Measurements from ENCODE around the gene KIFC3. TPM values are rescaled to one million over a fixed set of nuclear protein-coding genes. Genes with fewer than 3 reads are reported as not detected.
"Not testable (repeated sequence)": the region's sequence is repeated elsewhere in the genome, so short reads cannot be mapped to it uniquely, and the experiment has no call there.

The KIFC3 gene
- total RNA-seq, 4 donors from 2014 or later, result 28.2 to 76.8 (median 46.6) TPM

DNA sequence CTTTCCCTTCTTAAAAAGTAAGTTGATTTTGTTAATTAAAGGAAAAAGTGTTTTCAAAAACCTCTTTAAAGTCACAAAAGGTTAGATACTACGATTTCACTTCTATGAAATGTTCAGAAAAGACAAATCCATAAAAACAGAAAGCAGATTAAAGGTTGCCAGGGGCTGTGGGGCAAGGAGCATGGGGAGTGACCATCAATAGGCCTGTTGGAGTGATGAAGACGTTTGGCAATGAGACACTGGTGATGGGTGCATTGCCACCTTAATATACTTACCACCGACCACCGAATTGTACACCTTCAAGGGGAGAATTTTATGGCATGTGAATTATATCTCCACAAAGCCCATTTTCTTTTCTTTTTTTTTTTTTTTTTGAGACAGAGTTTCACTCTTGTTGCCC lies 19.2 kb downstream of the KIFC3 start:
- no peak for TF ChIP-seq EP300 (IDR thresholded peaks at IDR 0.05)
- DNase-seq (ENCODE audit: extremely low spot score), result no peak
- 85% methylated on average over 4 of the region's 4 CpGs for WGBS
- Histone ChIP-seq H3K27ac (replicated peaks in 1 of 4) (no peak overlapping the region), H3K9me3 (no peaks in the 10 kb centered on the region), H3K4me3 (no peak overlapping the region), H3K27me3 (no peaks in the 10 kb centered on the region), H3K4me1 (peaks cover 22 to 26% (median 23%) of the 10 kb centered on the region in 4 donors), H3K36me3 (peaks cover 6 to 59% (median 46%) of the 10 kb centered on the region in 4 donors)
- intact Hi-C loops (cut with DNase I), result no loop called here

- H3K27me3 ChIP-seq; DNase-seq (ENCODE audit: extremely low spot score); H3K27ac ChIP-seq (replicated peaks in 1 of 4); intact Hi-C loops (cut with DNase I); H3K4me3 ChIP-seq; H3K9me3 ChIP-seq: not testable (repeated sequence)
- Histone ChIP-seq H3K36me3 (peaks cover 6 to 54% (median 44%) of the 10 kb centered on the region in 4 donors), H3K4me1 (peaks cover 18 to 21% (median 19%) of the 10 kb centered on the region in 4 donors)
- 91% methylated on average over 9 of the region's 11 CpGs for WGBS
These were observed 19.7 kb downstream of the KIFC3 start for GRCh38 chr16:57782607-57783055.

- H3K9me3 ChIP-seq, result no peaks in the 10 kb centered on the region
- H3K4me1 ChIP-seq, result peaks cover 12 to 14% (median 12%) of the 10 kb centered on the region in 4 donors
- H3K36me3 ChIP-seq, result peaks cover 6 to 55% (median 42%) of the 10 kb centered on the region in 4 donors
- WGBS, result 77% methylated on average over 7 of the region's 10 CpGs
- H3K4me3 ChIP-seq, result no peak overlapping the region
- TF ChIP-seq, protein P1, sequence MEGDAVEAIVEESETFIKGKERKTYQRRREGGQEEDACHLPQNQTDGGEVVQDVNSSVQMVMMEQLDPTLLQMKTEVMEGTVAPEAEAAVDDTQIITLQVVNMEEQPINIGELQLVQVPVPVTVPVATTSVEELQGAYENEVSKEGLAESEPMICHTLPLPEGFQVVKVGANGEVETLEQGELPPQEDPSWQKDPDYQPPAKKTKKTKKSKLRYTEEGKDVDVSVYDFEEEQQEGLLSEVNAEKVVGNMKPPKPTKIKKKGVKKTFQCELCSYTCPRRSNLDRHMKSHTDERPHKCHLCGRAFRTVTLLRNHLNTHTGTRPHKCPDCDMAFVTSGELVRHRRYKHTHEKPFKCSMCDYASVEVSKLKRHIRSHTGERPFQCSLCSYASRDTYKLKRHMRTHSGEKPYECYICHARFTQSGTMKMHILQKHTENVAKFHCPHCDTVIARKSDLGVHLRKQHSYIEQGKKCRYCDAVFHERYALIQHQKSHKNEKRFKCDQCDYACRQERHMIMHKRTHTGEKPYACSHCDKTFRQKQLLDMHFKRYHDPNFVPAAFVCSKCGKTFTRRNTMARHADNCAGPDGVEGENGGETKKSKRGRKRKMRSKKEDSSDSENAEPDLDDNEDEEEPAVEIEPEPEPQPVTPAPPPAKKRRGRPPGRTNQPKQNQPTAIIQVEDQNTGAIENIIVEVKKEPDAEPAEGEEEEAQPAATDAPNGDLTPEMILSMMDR (IDR thresholded peaks at IDR 0.05), result no peak
- TF ChIP-seq POLR2AphosphoS5 (IDR thresholded peaks at IDR 0.05) (no peak), POLR2A (IDR thresholded peaks at IDR 0.05; ENCODE audit: low read depth) (no peak), EP300 (IDR thresholded peaks at IDR 0.05) (no peak)
- H3K27ac ChIP-seq (replicated peaks in 1 of 4), result no peak overlapping the region
- intact Hi-C loops (cut with DNase I), result no loop called here
- DNase-seq (ENCODE audit: extremely low spot score), result no peak
- no peaks in the 10 kb centered on the region for H3K27me3 ChIP-seq
These were observed 20.3 kb downstream of the KIFC3 start for GRCh38 chr16:57781741-57782606.

DNA sequence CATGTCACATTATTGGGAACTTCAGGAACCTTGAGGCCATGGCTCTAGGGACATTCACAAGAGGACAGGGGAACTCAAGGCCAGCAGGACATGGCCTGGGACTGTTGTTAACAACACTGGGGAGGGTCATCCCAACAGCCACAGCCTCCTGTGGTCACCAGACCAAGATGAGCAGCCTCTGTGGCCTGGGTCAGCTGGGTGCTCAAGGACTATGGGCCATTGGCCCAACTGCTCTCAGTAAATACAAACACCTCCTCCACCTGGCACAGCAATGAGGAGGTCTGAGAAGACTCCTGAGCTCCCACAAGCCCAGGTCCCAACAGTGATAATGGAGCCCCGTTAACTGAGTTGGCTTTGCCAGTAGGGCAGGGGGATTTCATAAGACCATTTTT lies 20.9 kb downstream of the KIFC3 start:
- WGBS, result 100% methylated on average over 1 of the region's 1 CpG
- Histone ChIP-seq H3K4me1 (peaks cover 5 to 8% (median 6%) of the 10 kb centered on the region in 4 donors), H3K4me3 (no peak overlapping the region), H3K27ac (replicated peaks in 1 of 4) (no peak overlapping the region), H3K36me3 (peaks cover 6 to 61% (median 43%) of the 10 kb centered on the region in 4 donors), H3K9me3 (no peaks in the 10 kb centered on the region), H3K27me3 (no peaks in the 10 kb centered on the region)
- intact Hi-C loops (cut with DNase I), result no loop called here
- TF ChIP-seq POLR2A (IDR thresholded peaks at IDR 0.05; ENCODE audit: low read depth) (no peak), POLR2AphosphoS5 (IDR thresholded peaks at IDR 0.05) (no peak), EP300 (IDR thresholded peaks at IDR 0.05) (no peak)
- TF ChIP-seq, protein P1 (IDR thresholded peaks at IDR 0.05), result no peak
- DNase-seq (ENCODE audit: extremely low spot score), result no peak

DNA sequence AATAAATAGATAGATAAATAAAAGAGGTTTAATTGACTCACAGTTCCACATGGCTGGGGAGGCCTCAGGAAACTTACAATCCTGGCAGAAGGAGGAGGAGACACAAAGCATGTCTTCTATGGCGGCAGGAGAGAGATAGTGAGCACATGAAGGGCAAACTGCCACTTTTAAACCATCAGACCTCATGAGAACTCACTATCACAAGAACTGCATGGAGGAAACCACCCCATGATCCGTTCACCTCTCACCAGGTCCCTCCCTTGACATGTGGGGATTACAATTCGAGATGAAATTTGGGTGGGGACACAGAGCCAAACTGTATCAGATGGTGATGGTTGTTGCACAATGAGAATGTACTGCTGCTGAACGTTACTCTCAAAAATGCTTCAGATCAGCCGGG lies 22.5 kb downstream of the KIFC3 start:
- 97% methylated on average over 4 of the region's 5 CpGs for WGBS
- DNase-seq (ENCODE audit: extremely low spot score); H3K27me3 ChIP-seq; H3K4me3 ChIP-seq; H3K4me1 ChIP-seq; H3K27ac ChIP-seq (replicated peaks in 1 of 4); H3K9me3 ChIP-seq; intact Hi-C loops (cut with DNase I): not testable (repeated sequence)
- H3K36me3 ChIP-seq, result peaks cover 0 to 64% (median 49%) of the 10 kb centered on the region in 4 donors

DNA sequence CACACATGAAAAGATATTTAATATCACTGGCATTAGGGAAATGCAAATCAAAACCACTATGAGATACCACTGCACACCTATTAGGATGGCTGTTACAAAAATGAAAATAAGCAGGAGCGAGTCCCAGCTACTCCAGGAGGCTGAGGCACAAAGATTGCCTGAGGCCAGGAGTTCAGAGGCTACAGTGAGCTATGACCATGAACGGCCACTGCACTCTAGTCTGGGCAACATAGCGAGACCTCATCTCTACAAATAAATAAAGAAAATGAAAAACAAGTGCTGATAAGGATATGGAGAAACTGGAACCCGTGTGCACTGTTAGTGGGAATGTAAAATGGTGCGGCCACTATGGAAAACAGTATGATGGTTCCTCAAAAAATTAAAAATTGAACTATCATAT lies 23.6 kb downstream of the KIFC3 start:
- DNase-seq (ENCODE audit: extremely low spot score), result no peak
- no peak overlapping the region for H3K27ac ChIP-seq (replicated peaks in 1 of 4)
- H3K9me3 ChIP-seq, result no peaks in the 10 kb centered on the region
- H3K4me1 ChIP-seq, result peaks cover 0 to 5% (median 0%) of the 10 kb centered on the region in 4 donors
- H3K36me3 ChIP-seq, result peaks cover 0 to 59% (median 40%) of the 10 kb centered on the region in 4 donors
- H3K4me3 ChIP-seq, result no peak overlapping the region
- TF ChIP-seq, protein P1 (IDR thresholded peaks at IDR 0.05), result no peak
- TF ChIP-seq POLR2A (IDR thresholded peaks at IDR 0.05; ENCODE audit: low read depth), result no peak
- TF ChIP-seq EP300 (IDR thresholded peaks at IDR 0.05), result no peak
- TF ChIP-seq POLR2AphosphoS5 (IDR thresholded peaks at IDR 0.05), result no peak
- intact Hi-C loops (cut with DNase I), result no loop called here
- WGBS, result 95% methylated on average over 5 of the region's 5 CpGs
- H3K27me3 ChIP-seq, result no peaks in the 10 kb centered on the region
